HepG2 (cell line): ENCODE results near the gene PGM5. TPM values are rescaled to one million over a fixed set of nuclear protein-coding genes. Genes with fewer than 3 reads are reported as not detected.

Experiments used
- ATAC-seq: fragments of 200-7000 bp; cut with Tn5 transposase; 3 replicates; pipeline ENCODE4 v1.9.1; 2020; ENCODE audit warnings: mild to moderate bottlenecking, moderate library complexity
- BruUV-seq: library from RNA; stranded (reverse); fragments of 400-500 nt; replicated peaks from 2 replicates; lab custom pipeline; 2021; lab: Mats Ljungman, UMichigan
- CTCF ChIA-PET: fragments of 300-600 bp; formaldehyde crosslinking; extraction: SDS; loops from one replicate; lab custom pipeline; 2021; ENCODE audit warnings: low total read pairs, inconsistent platforms, low intra/inter-chr PET ratio; lab: Yijun Ruan, JAX
- POLR2A ChIA-PET: fragments of 350-600 bp; sonication (Branson Sonifier 250); formaldehyde crosslinking; loops from one replicate; lab custom pipeline; 2020; ENCODE audit warnings: antibody characterized with exemption, inconsistent platforms; lab: Yijun Ruan, JAX
- DNase-seq: peaks from one replicate; pipeline ENCODE4 v3.0.0-alpha.2; 2015; ENCODE audit warnings: low spot score
- FAIRE-seq: peaks from 3 replicates; lab custom pipeline; 2011; peaks lifted over from hg19 to GRCh38; lab: Jason Lieb, UNC
- H2AFZ ChIP-seq: one replicate; pipeline ENCODE4 v1.6.1; 2011; ENCODE audit warnings: low read length, inconsistent platforms
- H3K27ac ChIP-seq: fragments of 300-600 bp; 3 replicates; pipeline ENCODE4 v1.8.0; 2011; ENCODE audit warnings: mixed run types, mild to moderate bottlenecking, mixed read lengths, low read length, inconsistent platforms; ENCODE audit not compliant: insufficient read depth; ENCODE audit errors: extremely low read length
- H3K27me3 ChIP-seq, 2 experiments: fragments of 200-600 bp in 1 of 2; 2 replicates in 1 of 2; 3 replicates in 1 of 2; pipeline versions ENCODE4 v1.6.0 to v1.8.0; 2011; ENCODE audit warnings: low read length in 2 of 2, mild to moderate bottlenecking in 2 of 2, moderate library complexity in 2 of 2, inconsistent platforms in 1 of 2; ENCODE audit not compliant: insufficient read depth in 2 of 2, control insufficient read depth in 1 of 2
- H3K36me3 ChIP-seq, 2 experiments: fragments of 200-600 bp in 1 of 2; replicated peaks in 1 of 2; 2 replicates in 1 of 2; 3 replicates in 1 of 2; pipeline versions ENCODE4 v1.5.1 to v1.8.0; 2011; ENCODE audit warnings: low read length in 2 of 2, inconsistent platforms in 1 of 2; ENCODE audit not compliant: insufficient read depth in 2 of 2, control insufficient read depth in 1 of 2
- H3K4me1 ChIP-seq: 2 replicates; pipeline ENCODE4 v1.5.1; 2012; ENCODE audit warnings: low read length, inconsistent platforms; ENCODE audit not compliant: insufficient read depth
- H3K4me2 ChIP-seq: 2 replicates; pipeline ENCODE4 v1.6.0; 2011; ENCODE audit warnings: low read depth, low read length, inconsistent platforms
- H3K4me3 ChIP-seq, 3 experiments: fragments of 200-600 bp in 1 of 3; sonication (generic), shearing (Covaris generic) in 1 of 3; replicated peaks in 1 of 3; 2 replicates each; pipeline ENCODE4 v1.5.1; 2011 to 2016; ENCODE audit warnings: low read length in 3 of 3, inconsistent platforms in 2 of 3, low read depth in 2 of 3, mild to moderate bottlenecking in 2 of 3, control low read depth in 1 of 3, mixed read lengths in 1 of 3; ENCODE audit not compliant: insufficient read depth in 1 of 3
- H3K79me2 ChIP-seq: one replicate; pipeline ENCODE4 v1.6.1; 2011; ENCODE audit warnings: low read length, inconsistent platforms; ENCODE audit not compliant: insufficient read depth
- H3K9ac ChIP-seq: 2 replicates; pipeline ENCODE4 v1.6.0; 2011; ENCODE audit warnings: mild to moderate bottlenecking, low read depth, low read length, inconsistent platforms; ENCODE audit not compliant: insufficient read depth
- H3K9me3 ChIP-seq: 2 replicates; pipeline ENCODE4 v1.5.1; 2012; ENCODE audit warnings: mild to moderate bottlenecking, low read length
- H4K20me1 ChIP-seq: 2 replicates; pipeline ENCODE4 v1.6.0; 2011; ENCODE audit warnings: inconsistent platforms, mild to moderate bottlenecking, low read length, moderate library complexity; ENCODE audit not compliant: insufficient read depth
- EP300 ChIP-seq, 3 experiments: sonication (generic) in 1 of 3; formaldehyde crosslinking in 1 of 3; IDR thresholded peaks; 2 replicates each; pipeline versions ENCODE4 v1.5.1 to v1.6.1; 2011 to 2020; ENCODE audit warnings: low read depth in 2 of 3, low read length in 2 of 3, borderline replicate concordance in 1 of 3, improper control_type of control experiment in 1 of 3, mild to moderate bottlenecking in 1 of 3, missing genetic modification reagents in 1 of 3, moderate library complexity in 1 of 3
- KMT2B ChIP-seq: IDR thresholded peaks from 2 replicates; pipeline ENCODE4 v1.6.1; 2016; ENCODE audit warnings: missing genetic modification reagents, missing compliant biosample characterization
- MXI1 ChIP-seq: IDR thresholded peaks from 3 replicates; pipeline ENCODE4 v1.6.1; 2012; ENCODE audit warnings: low read depth, low read length, inconsistent platforms, borderline replicate concordance
- NR3C1 ChIP-seq: sonication (generic); formaldehyde crosslinking; IDR thresholded peaks from 2 replicates; pipeline ENCODE4 v1.4.0; 2020; ENCODE audit warnings: missing genetic modification reagents
- U2AF1 ChIP-seq: fragments of 200-400 bp; formaldehyde crosslinking; optimal IDR thresholded peaks from 2 replicates; pipeline ENCODE3; 2017; ENCODE audit warnings: mild to moderate bottlenecking, low read depth, low read length
- ZNF143 ChIP-seq: sonication (generic); formaldehyde crosslinking; IDR thresholded peaks from 2 replicates; pipeline ENCODE4 v1.4.0; 2020; ENCODE audit warnings: missing genetic modification reagents
- WGBS: methylation state at CpG from one replicate; pipeline ENCODE4 v1.1.6; 2017; ENCODE audit warnings: low lambda C conversion rate; 5-methylcytosine and 5-hydroxymethylcytosine counted together
- in situ Hi-C: cut with HindIII; loops from 2 replicates; pipeline ENCODE4 v1.10.0; 2017; ENCODE audit warnings: low pct_unique_long_range_greater_than_20kb; ENCODE audit not compliant: extremely low pct_ligation_motif_present
- intact Hi-C: fragments of 100-400 bp; cut with micrococcal nuclease; formaldehyde crosslinking; loops from one replicate; pipeline ENCODE4 v1.10.0; 2022; ENCODE audit not compliant: unreplicated experiment
- polyA plus RNA-seq, 8 experiments: library from polyadenylated mRNA; depleted of rRNA in 3 of 8; stranded (reverse) in 7 of 8; unstranded in 1 of 8; fragments of >200 nt; fragmentation: Illumina TruSeq in 4 of 8; extraction: Trizol in 4 of 8; gene quantifications; 2 replicates each; pipeline versions ENCODE4 v1.2.1 to v1.2.3, GENCODE V29; 2011 to 2016; ENCODE audit warnings: low read depth in 4 of 8, missing spikeins in 1 of 8, mixed read lengths in 1 of 8; ENCODE audit not compliant: insufficient read depth in 1 of 8
- total RNA-seq, 5 experiments: library from RNA; depleted of rRNA; stranded (reverse); fragments of >200 nt; fragmentation: Illumina TruSeq; extraction: Trizol; gene quantifications; 2 replicates each; pipeline ENCODE4 v1.2.3, GENCODE V29; 2016; ENCODE audit warnings: low read depth in 1 of 5
- TF ChIP-seq, protein P1 (sequence below): IDR thresholded peaks from 2 replicates; pipeline ENCODE4 v1.6.1; 2016; ENCODE audit warnings: low read depth
- TF ChIP-seq, protein P2 (sequence below): IDR thresholded peaks from 2 replicates; pipeline ENCODE4 v1.6.1; 2016; ENCODE audit warnings: missing compliant biosample characterization, missing genetic modification reagents, borderline replicate concordance
- TF ChIP-seq, protein P3 (sequence below): sonication (generic); formaldehyde crosslinking; IDR thresholded peaks from 2 replicates; pipeline ENCODE4 v1.4.0; 2020; ENCODE audit warnings: mild to moderate bottlenecking, missing genetic modification reagents

PGM5 gene
- total and polyA plus RNA-seq, 2 of the 13 experiments (the other 11 are each of a cell fraction or from before 2014, with no cell fraction given) = not detected

DNA sequence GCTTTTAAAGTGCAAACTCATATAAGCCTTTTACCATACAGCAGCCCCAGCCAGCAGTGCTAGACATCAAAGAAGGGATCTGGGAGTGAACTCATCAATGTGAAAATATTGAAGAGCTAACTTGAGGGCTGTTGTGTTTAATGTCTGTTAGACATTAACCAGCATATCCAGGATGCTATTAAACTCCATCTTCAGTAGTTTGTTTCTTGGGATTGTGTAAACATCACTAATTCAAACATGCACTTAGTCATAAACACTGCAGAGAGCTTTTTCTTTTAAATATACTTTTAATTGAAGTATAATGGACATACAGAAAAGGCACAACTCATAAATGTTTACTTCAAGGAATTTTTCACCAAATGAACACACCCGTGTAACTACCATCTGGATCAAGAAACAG, 102.5 kb downstream of the PGM5 start:
- ChIA-PET CTCF (no interaction called here), POLR2A (no interaction called here)
- H3K27ac ChIP-seq = no peak overlapping the region
- H3K36me3 ChIP-seq = no peaks in the 10 kb centered on the region
- ATAC-seq (no peak; the same call in 2 of the 3 replicates), FAIRE-seq (no peak)
- intact Hi-C loops (no loop called here), in situ Hi-C loops (no loop called here)
- no peaks in the 10 kb centered on the region for H4K20me1 ChIP-seq
- no peak overlapping the region for H3K4me3 ChIP-seq
- no peaks in the 10 kb centered on the region for H3K4me1 ChIP-seq
- no peak overlapping the region for H2AFZ ChIP-seq
- no TSS peak for BruUV-seq
- no peak overlapping the region for H3K9ac ChIP-seq
- no peaks in the 10 kb centered on the region for H3K79me2 ChIP-seq
- 3% methylated on average over 1 of the region's 1 CpG for WGBS
- no peak overlapping the region for H3K4me2 ChIP-seq
- no peaks in the 10 kb centered on the region for H3K27me3 ChIP-seq
- peak in 1 of 2 experiments; percentile 12; a peak in 1 of 4 replicates for TF ChIP-seq EP300 (IDR thresholded peaks at IDR 0.05; ENCODE audit: low read depth in 2 of 2, low read length in 2 of 2)
- TF ChIP-seq EP300 (CRISPR knock-in tag; IDR thresholded peaks at IDR 0.05; ENCODE audit: borderline replicate concordance) = no peak
- TF ChIP-seq, protein P1, sequence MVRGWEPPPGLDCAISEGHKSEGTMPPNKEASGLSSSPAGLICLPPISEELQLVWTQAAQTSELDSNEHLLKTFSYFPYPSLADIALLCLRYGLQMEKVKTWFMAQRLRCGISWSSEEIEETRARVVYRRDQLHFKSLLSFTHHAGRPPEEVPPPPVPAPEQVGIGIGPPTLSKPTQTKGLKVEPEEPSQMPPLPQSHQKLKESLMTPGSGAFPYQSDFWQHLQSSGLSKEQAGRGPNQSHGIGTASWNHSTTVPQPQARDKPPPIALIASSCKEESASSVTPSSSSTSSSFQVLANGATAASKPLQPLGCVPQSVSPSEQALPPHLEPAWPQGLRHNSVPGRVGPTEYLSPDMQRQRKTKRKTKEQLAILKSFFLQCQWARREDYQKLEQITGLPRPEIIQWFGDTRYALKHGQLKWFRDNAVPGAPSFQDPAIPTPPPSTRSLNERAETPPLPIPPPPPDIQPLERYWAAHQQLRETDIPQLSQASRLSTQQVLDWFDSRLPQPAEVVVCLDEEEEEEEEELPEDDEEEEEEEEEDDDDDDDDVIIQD (CRISPR knock-in tag) = no peak
- TF ChIP-seq, all 625 proteins: peak for 1
- no peaks in the 10 kb centered on the region for H3K9me3 ChIP-seq
- no peak for DNase-seq

DNA sequence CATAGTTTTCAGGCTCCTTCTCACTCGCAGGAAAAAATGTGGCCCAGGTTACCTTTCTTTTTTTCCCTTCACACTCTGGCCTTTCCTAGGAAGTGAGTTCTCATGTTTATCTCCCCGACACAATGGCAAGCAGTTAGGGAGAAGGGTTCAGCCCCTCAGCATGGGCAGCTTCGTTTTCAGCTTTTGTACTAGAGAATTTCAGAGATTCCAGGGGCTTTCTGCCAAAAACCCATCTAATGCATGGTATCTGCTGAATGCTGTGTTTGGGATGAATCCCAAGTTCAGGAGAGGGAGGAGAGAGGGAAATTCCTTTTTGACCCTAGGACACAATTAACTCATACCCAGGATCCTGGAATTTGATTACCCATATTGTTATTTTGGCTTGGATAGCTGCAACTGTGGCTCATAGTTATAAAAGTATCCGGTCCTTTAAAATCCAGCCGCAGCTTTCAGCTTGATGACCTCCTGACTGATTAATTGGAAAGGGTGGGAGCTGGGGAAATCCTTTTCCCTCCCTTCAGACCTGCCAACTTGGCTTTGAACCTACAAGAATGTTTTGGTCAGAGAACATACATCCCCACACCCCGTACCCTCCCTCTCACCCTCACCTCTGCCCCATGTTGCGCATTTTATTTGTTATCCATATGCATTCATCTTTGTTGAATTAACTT, 105.8 kb downstream of the PGM5 start:
- H3K4me1 ChIP-seq = no peaks in the 10 kb centered on the region
- no peaks in the 10 kb centered on the region for H3K79me2 ChIP-seq
- no peaks in the 10 kb centered on the region; a peak in 1 of 5 replicates for H3K27me3 ChIP-seq
- intact Hi-C loops = no loop called here
- H3K4me2 ChIP-seq = no peak overlapping the region
- H3K27ac ChIP-seq = no peak overlapping the region
- ChIA-PET POLR2A (no interaction called here), CTCF (no interaction called here)
- H3K4me3 ChIP-seq = no peak overlapping the region
- ATAC-seq = no peak
- 44% methylated on average over 7 of the region's 7 CpGs for WGBS
- no peak for TF ChIP-seq MXI1
- TF ChIP-seq KMT2B (CRISPR knock-in tag) = no peak
- no peak for TF ChIP-seq NR3C1 (CRISPR knock-in tag)
- TF ChIP-seq, protein P2, sequence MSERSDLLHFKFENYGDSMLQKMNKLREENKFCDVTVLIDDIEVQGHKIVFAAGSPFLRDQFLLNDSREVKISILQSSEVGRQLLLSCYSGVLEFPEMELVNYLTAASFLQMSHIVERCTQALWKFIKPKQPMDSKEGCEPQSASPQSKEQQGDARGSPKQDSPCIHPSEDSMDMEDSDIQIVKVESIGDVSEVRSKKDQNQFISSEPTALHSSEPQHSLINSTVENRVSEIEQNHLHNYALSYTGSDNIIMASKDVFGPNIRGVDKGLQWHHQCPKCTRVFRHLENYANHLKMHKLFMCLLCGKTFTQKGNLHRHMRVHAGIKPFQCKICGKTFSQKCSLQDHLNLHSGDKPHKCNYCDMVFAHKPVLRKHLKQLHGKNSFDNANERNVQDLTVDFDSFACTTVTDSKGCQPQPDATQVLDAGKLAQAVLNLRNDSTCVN (CRISPR knock-in tag) = no peak
- TF ChIP-seq, protein P3, sequence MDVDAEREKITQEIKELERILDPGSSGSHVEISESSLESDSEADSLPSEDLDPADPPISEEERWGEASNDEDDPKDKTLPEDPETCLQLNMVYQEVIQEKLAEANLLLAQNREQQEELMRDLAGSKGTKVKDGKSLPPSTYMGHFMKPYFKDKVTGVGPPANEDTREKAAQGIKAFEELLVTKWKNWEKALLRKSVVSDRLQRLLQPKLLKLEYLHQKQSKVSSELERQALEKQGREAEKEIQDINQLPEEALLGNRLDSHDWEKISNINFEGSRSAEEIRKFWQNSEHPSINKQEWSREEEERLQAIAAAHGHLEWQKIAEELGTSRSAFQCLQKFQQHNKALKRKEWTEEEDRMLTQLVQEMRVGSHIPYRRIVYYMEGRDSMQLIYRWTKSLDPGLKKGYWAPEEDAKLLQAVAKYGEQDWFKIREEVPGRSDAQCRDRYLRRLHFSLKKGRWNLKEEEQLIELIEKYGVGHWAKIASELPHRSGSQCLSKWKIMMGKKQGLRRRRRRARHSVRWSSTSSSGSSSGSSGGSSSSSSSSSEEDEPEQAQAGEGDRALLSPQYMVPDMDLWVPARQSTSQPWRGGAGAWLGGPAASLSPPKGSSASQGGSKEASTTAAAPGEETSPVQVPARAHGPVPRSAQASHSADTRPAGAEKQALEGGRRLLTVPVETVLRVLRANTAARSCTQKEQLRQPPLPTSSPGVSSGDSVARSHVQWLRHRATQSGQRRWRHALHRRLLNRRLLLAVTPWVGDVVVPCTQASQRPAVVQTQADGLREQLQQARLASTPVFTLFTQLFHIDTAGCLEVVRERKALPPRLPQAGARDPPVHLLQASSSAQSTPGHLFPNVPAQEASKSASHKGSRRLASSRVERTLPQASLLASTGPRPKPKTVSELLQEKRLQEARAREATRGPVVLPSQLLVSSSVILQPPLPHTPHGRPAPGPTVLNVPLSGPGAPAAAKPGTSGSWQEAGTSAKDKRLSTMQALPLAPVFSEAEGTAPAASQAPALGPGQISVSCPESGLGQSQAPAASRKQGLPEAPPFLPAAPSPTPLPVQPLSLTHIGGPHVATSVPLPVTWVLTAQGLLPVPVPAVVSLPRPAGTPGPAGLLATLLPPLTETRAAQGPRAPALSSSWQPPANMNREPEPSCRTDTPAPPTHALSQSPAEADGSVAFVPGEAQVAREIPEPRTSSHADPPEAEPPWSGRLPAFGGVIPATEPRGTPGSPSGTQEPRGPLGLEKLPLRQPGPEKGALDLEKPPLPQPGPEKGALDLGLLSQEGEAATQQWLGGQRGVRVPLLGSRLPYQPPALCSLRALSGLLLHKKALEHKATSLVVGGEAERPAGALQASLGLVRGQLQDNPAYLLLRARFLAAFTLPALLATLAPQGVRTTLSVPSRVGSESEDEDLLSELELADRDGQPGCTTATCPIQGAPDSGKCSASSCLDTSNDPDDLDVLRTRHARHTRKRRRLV (CRISPR knock-in tag) = no peak
- TF ChIP-seq U2AF1 = no peak
- no peak for TF ChIP-seq ZNF143 (CRISPR knock-in tag)
- no peak overlapping the region for H3K9ac ChIP-seq
- DNase-seq = no peak
- FAIRE-seq = no peak
- no peaks in the 10 kb centered on the region for H3K9me3 ChIP-seq
- no peaks in the 10 kb centered on the region for H4K20me1 ChIP-seq
- no TSS peak for BruUV-seq
- H3K36me3 ChIP-seq = no peaks in the 10 kb centered on the region
- in situ Hi-C loops = no loop called here
- H2AFZ ChIP-seq = no peak overlapping the region
